Keratinocyte (primary cell): ENCODE results near the gene SH3RF1. TPM values are rescaled to one million over a fixed set of nuclear protein-coding genes. Genes with fewer than 3 reads are reported as not detected.

Experiments
- DNase-seq: peaks from one replicate; pipeline ENCODE4 v3.0.0-alpha.2; 2011; ENCODE audit warnings: low read depth, missing footprints, low spot score
- FAIRE-seq: peaks from 2 replicates; lab custom pipeline; 2011; peaks lifted over from hg19 to GRCh38; lab: Jason Lieb, UNC
- H2AFZ ChIP-seq: 2 replicates; pipeline ENCODE4 v1.6.0; 2012; ENCODE audit warnings: low read length, control low read depth, inconsistent platforms; ENCODE audit not compliant: control insufficient read depth
- H3K27ac ChIP-seq: 2 replicates; pipeline ENCODE4 v1.5.1; 2011; ENCODE audit warnings: low read length; ENCODE audit not compliant: control insufficient read depth, insufficient read depth
- H3K27me3 ChIP-seq: 3 replicates; pipeline ENCODE4 v1.6.0; 2011; ENCODE audit warnings: low read length; ENCODE audit not compliant: control insufficient read depth, insufficient read depth; ENCODE audit errors: extremely low read depth
- H3K36me3 ChIP-seq, 2 experiments: 2 replicates in 1 of 2; 3 replicates in 1 of 2; pipeline ENCODE4 v1.5.1; 2011; ENCODE audit warnings: low read length in 2 of 2, mild to moderate bottlenecking in 1 of 2; ENCODE audit not compliant: control insufficient read depth in 2 of 2, insufficient read depth in 2 of 2; ENCODE audit errors: extremely low read depth in 1 of 2
- H3K4me1 ChIP-seq: 3 replicates; pipeline ENCODE4 v1.5.1; 2011; ENCODE audit warnings: low read length; ENCODE audit not compliant: control insufficient read depth, insufficient read depth; ENCODE audit errors: extremely low read depth
- H3K4me2 ChIP-seq: 3 replicates; pipeline ENCODE4 v1.6.0; 2011; ENCODE audit warnings: low read depth, low read length; ENCODE audit not compliant: control insufficient read depth, insufficient read depth; ENCODE audit errors: extremely low read depth
- H3K4me3 ChIP-seq, 3 experiments: fragments of 200-600 bp in 1 of 3; sonication (generic) in 1 of 3; 2 replicates in 2 of 3; 3 replicates in 1 of 3; pipeline ENCODE4 v1.5.1; 2011 to 2016; ENCODE audit warnings: low read length in 3 of 3, mild to moderate bottlenecking in 3 of 3, control low read depth in 2 of 3, inconsistent platforms in 1 of 3, low read depth in 1 of 3, mixed read lengths in 1 of 3, mixed run types in 1 of 3, moderate library complexity in 1 of 3; ENCODE audit not compliant: control insufficient read depth in 2 of 3, insufficient read depth in 2 of 3; ENCODE audit errors: extremely low read depth in 1 of 3
- H3K79me2 ChIP-seq: 2 replicates; pipeline ENCODE4 v1.6.0; 2012; ENCODE audit warnings: low read length; ENCODE audit not compliant: control insufficient read depth, insufficient read depth
- H3K9ac ChIP-seq: 3 replicates; pipeline ENCODE4 v1.6.0; 2011; ENCODE audit warnings: low read length; ENCODE audit not compliant: control insufficient read depth, insufficient read depth; ENCODE audit errors: extremely low read depth
- H3K9me1 ChIP-seq: 3 replicates; pipeline ENCODE4 v1.6.0; 2011; ENCODE audit warnings: low read length; ENCODE audit not compliant: control insufficient read depth, insufficient read depth; ENCODE audit errors: extremely low read depth
- H3K9me3 ChIP-seq: 2 replicates; pipeline ENCODE4 v1.5.1; 2012; ENCODE audit warnings: low read depth, low read length; ENCODE audit not compliant: control insufficient read depth
- H4K20me1 ChIP-seq: 3 replicates; pipeline ENCODE4 v1.6.0; 2011; ENCODE audit warnings: low read length; ENCODE audit not compliant: control insufficient read depth, insufficient read depth; ENCODE audit errors: extremely low read depth
- CTCF ChIP-seq, 3 experiments: IDR thresholded peaks in 1 of 3; conservative IDR thresholded peaks in 1 of 3; optimal IDR thresholded peaks in 1 of 3; 2 replicates in 2 of 3; 3 replicates in 1 of 3; pipeline versions ENCODE3 to v1.5.1; 2011; ENCODE audit warnings: low read length in 3 of 3, mild to moderate bottlenecking in 3 of 3, moderate library complexity in 2 of 3, control low read depth in 1 of 3, inconsistent platforms in 1 of 3; ENCODE audit not compliant: insufficient read depth in 2 of 3; ENCODE audit errors: extremely low read depth in 1 of 3
- EZH2 ChIP-seq: IDR thresholded peaks from one replicate; pipeline ENCODE4 v1.6.1; 2012; ENCODE audit warnings: inconsistent platforms, mild to moderate bottlenecking, low read length, moderate library complexity
- dilution Hi-C: fragments of 300-500 bp; cut with MboI; formaldehyde crosslinking; loops from one replicate; pipeline ENCODE4 v1.7.0; 2020; ENCODE audit warnings: low sequenced_read_pairs; ENCODE audit not compliant: extremely low pct_ligation_motif_present
- polyA plus RNA-seq, 5 experiments: library from polyadenylated mRNA; depleted of rRNA in 3 of 5; stranded (reverse) in 3 of 5; stranded (forward) in 1 of 5; unstranded in 1 of 5; fragments of >200 nt; gene quantifications; 1 replicate in 1 of 5; 2 replicates in 3 of 5; 3 replicates in 1 of 5; pipeline versions ENCODE4 v1.2.1 to v1.2.3, GENCODE V29; 2011 to 2012; ENCODE audit warnings: missing spikeins in 2 of 5, low read depth in 1 of 5, low replicate concordance in 1 of 5

The SH3RF1 gene
- polyA plus RNA-seq, 1 donor (not counting 4 experiments of a cell fraction or from before 2014, with no cell fraction given): 9.5 TPM

DNA sequence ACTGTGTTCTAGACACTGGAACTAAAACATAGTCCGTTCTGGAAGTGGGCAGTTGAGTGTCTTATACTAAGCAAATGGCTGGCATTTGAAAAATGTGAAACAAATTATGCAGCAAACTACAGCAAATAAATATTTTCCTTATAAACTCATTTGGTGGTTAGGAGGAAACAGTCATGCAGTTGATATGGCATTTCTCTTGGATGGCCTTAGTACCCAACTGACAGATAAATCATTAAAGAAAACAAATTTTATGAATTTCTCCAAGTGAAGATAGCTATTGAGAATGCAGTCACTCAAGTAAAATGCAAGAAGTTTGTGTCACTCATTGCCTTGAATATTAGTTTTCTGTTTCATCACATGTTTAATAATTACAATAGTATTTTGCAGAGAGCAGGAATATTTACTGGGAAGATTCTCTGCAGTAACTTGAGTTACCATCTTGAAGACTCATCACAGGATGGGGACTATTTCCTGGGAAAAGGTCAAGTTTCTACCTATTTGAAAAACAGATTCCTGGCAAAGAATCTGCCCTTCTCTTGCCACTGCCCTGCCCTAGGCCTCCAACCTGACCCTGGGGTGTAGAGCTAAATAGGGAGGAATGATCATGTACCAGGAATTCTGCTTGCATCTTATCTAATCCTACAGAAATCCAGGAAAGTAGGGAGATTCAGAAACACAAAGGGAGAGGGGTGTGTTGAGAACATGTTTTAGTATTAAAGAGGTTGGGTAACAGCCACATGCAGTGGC lies 105.9 kb downstream of the SH3RF1 start:
- FAIRE-seq (no peak), DNase-seq (no peak)
- H4K20me1 ChIP-seq: no peaks in the 10 kb centered on the region
- no peaks in the 10 kb centered on the region for H3K27me3 ChIP-seq
- no peak overlapping the region for H3K4me3 ChIP-seq
- peaks cover 37% of the 10 kb centered on the region for H3K79me2 ChIP-seq
- H3K36me3 ChIP-seq: peaks cover 0 to 2% of the 10 kb centered on the region in 2 experiments
- dilution Hi-C loops: no loop called here
- H3K4me1 ChIP-seq: peaks cover 15% of the 10 kb centered on the region
- H3K4me2 ChIP-seq: no peak overlapping the region
- no peaks in the 10 kb centered on the region for H3K9me1 ChIP-seq
- no peak for TF ChIP-seq EZH2
- no peak for TF ChIP-seq CTCF (optimal IDR thresholded peaks at IDR 0.05 in 1 of 3, IDR thresholded peaks at IDR 0.05 in 1 of 3, conservative IDR thresholded peaks at IDR 0.05 in 1 of 3; ENCODE audit: extremely low read depth in 1 of 3, insufficient read depth in 2 of 3, low read length in 3 of 3)
- no peak overlapping the region for H3K9ac ChIP-seq
- no peak overlapping the region for H3K27ac ChIP-seq
- no peak overlapping the region for H2AFZ ChIP-seq
- no peaks in the 10 kb centered on the region for H3K9me3 ChIP-seq

GRCh38 chr4:169163947-169164668 lies 106.6 kb downstream of the SH3RF1 start:
- H3K9me1 ChIP-seq: no peaks in the 10 kb centered on the region
- H3K27me3 ChIP-seq: no peaks in the 10 kb centered on the region
- FAIRE-seq (no peak), DNase-seq (no peak)
- no peak overlapping the region for H3K9ac ChIP-seq
- peaks cover 23% of the 10 kb centered on the region for H3K4me1 ChIP-seq
- no peak overlapping the region for H3K27ac ChIP-seq
- no peak overlapping the region for H3K4me3 ChIP-seq
- dilution Hi-C loops: no loop called here
- H2AFZ ChIP-seq: no peak overlapping the region
- TF ChIP-seq CTCF (optimal IDR thresholded peaks at IDR 0.05 in 1 of 3, IDR thresholded peaks at IDR 0.05 in 1 of 3, conservative IDR thresholded peaks at IDR 0.05 in 1 of 3; ENCODE audit: extremely low read depth in 1 of 3, insufficient read depth in 2 of 3, low read length in 3 of 3): no peak
- no peak for TF ChIP-seq EZH2
- peaks cover 0 to 2% of the 10 kb centered on the region in 2 experiments for H3K36me3 ChIP-seq
- no peaks in the 10 kb centered on the region for H3K9me3 ChIP-seq
- H4K20me1 ChIP-seq: no peaks in the 10 kb centered on the region
- H3K79me2 ChIP-seq: peaks cover 40% of the 10 kb centered on the region
- no peak overlapping the region for H3K4me2 ChIP-seq
